ENCODE results near the gene MGLL. TPM values are rescaled to one million over a fixed set of nuclear protein-coding genes. Genes with fewer than 3 reads are reported as not detected.

MGLL gene
- total RNA-seq, 1 donor from 2014 or later, result 82.2 TPM

- no peak for DNase-seq (ENCODE audit: low read depth)
- no peak for TF ChIP-seq CTCF (conservative IDR thresholded peaks at IDR 0.05; ENCODE audit: low read depth, low read length)
- no peak overlapping the region for H3K4me3 ChIP-seq (ENCODE audit: low read depth, low read length)
These were observed 60.1 kb downstream of the MGLL start for GRCh38 chr3:127762077-127762786.

GRCh38 chr3:127761441-127761801 lies 60.9 kb downstream of the MGLL start:
- no peak overlapping the region for H3K4me3 ChIP-seq (ENCODE audit: low read depth, low read length)
- DNase-seq (ENCODE audit: low read depth), result no peak
- no peak for TF ChIP-seq CTCF (conservative IDR thresholded peaks at IDR 0.05; ENCODE audit: low read depth, low read length)

GRCh38 chr3:127760791-127761440 lies 61.4 kb downstream of the MGLL start:
- DNase-seq (ENCODE audit: low read depth), result no peak
- no peak overlapping the region for H3K4me3 ChIP-seq (ENCODE audit: low read depth, low read length)
- no peak for TF ChIP-seq CTCF (conservative IDR thresholded peaks at IDR 0.05; ENCODE audit: low read depth, low read length)

- TF ChIP-seq CTCF (conservative IDR thresholded peaks at IDR 0.05; ENCODE audit: low read depth, low read length), result no peak
These were observed 62.0 kb downstream of the MGLL start for GRCh38 chr3:127760361-127760760.

GRCh38 chr3:127759826-127760225 lies 62.5 kb downstream of the MGLL start:
- H3K4me3 ChIP-seq (ENCODE audit: low read depth, low read length), result no peak overlapping the region
- TF ChIP-seq CTCF (conservative IDR thresholded peaks at IDR 0.05; ENCODE audit: low read depth, low read length), result no peak
- DNase-seq (ENCODE audit: low read depth), result no peak

More at GRCh38 chr3:127760361-127760760, 62.0 kb downstream of the MGLL start:
- H3K4me3 ChIP-seq (ENCODE audit: low read depth, low read length), result no peak overlapping the region
- no peak for DNase-seq (ENCODE audit: low read depth)

GRCh38 chr3:127758013-127758412 lies 64.3 kb downstream of the MGLL start:
- no peak for TF ChIP-seq CTCF (conservative IDR thresholded peaks at IDR 0.05; ENCODE audit: low read depth, low read length)
- H3K4me3 ChIP-seq (ENCODE audit: low read depth, low read length), result no peak overlapping the region
- no peak for DNase-seq (ENCODE audit: low read depth)

GRCh38 chr3:127755305-127755681 lies 67.0 kb downstream of the MGLL start:
- DNase-seq (ENCODE audit: low read depth), result no peak
- TF ChIP-seq CTCF (conservative IDR thresholded peaks at IDR 0.05; ENCODE audit: low read depth, low read length), result no peak
- H3K4me3 ChIP-seq (ENCODE audit: low read depth, low read length), result no peak overlapping the region
